ENCODE measurements around the gene VN1R5. TPM values are rescaled to one million over a fixed set of nuclear protein-coding genes. Genes with fewer than 3 reads are reported as not detected.

VN1R5 gene
- total RNA-seq, 1 experiment from 2014 or later: not detected

- no CpG with 5 or more reads among the region's 3 CpGs for WGBS (ENCODE audit: extremely low coverage, insufficient read length, low lambda C conversion rate)
- no peak overlapping the region for H3K18ac ChIP-seq (ENCODE audit: insufficient read length, low read depth, low read length)
These were observed 27.7 kb upstream of the VN1R5 start for GRCh38 chr1:247228133-247228532.

More at GRCh38 chr1:247228133-247228532, 27.7 kb upstream of the VN1R5 start:
- Histone ChIP-seq H3K27me3 (ENCODE audit: insufficient read depth, low read length) (no peaks in the 10 kb centered on the region), H4K5ac (ENCODE audit: insufficient read length, low read depth, low read length) (no peak overlapping the region), H3K4ac (ENCODE audit: low read depth, low read length) (no peak overlapping the region), H2BK12ac (ENCODE audit: insufficient read length, low read depth, low read length) (no peak overlapping the region), H3T11ph (ENCODE audit: low read length) (no peak overlapping the region), H3K79me1 (ENCODE audit: insufficient read depth, low read depth, low read length, poor library complexity, severe bottlenecking) (no peaks in the 10 kb centered on the region), H3K14ac (ENCODE audit: insufficient read depth, low read length) (no peak overlapping the region), H3K27ac (ENCODE audit: insufficient read length, low read depth, low read length) (no peak overlapping the region), H3K4me1 (ENCODE audit: insufficient read depth, low read length) (no peaks in the 10 kb centered on the region), H4K8ac (replicated peaks; ENCODE audit: insufficient read length, low read depth, low read length) (no peak overlapping the region), H3K23me2 (ENCODE audit: insufficient read length, low read depth, low read length, poor library complexity, severe bottlenecking) (no peaks in the 10 kb centered on the region), H2BK20ac (ENCODE audit: low read depth, low read length, poor library complexity, severe bottlenecking) (no peak overlapping the region), H3K23ac (ENCODE audit: insufficient read length, low read depth, low read length) (no peak overlapping the region), H3K4me2 (ENCODE audit: insufficient read depth, insufficient read length, low read length) (no peak overlapping the region), H2BK15ac (ENCODE audit: low read depth, low read length) (no peak overlapping the region), H4K91ac (ENCODE audit: insufficient read length, low read depth, low read length) (no peak overlapping the region), H3K79me2 (ENCODE audit: insufficient read depth, low read length) (no peaks in the 10 kb centered on the region), H2BK5ac (ENCODE audit: insufficient read length, low read length) (no peak overlapping the region), H3K9me3 (ENCODE audit: control insufficient read depth, low read depth, low read length) (peaks cover 7% of the 10 kb centered on the region), H3K9ac (ENCODE audit: extremely low read depth, insufficient read length, low read length) (no peak overlapping the region), H3K56ac (ENCODE audit: insufficient read length, low read depth, low read length) (no peak overlapping the region), H2AK5ac (ENCODE audit: insufficient read length, low read length) (no peak overlapping the region), H2BK120ac (ENCODE audit: low read depth, low read length, poor library complexity, severe bottlenecking) (no peak overlapping the region), H2AFZ (ENCODE audit: low read length) (no peak overlapping the region), H4K20me1 (ENCODE audit: control insufficient read depth, insufficient read depth, insufficient read length) (no peaks in the 10 kb centered on the region)
- no peaks in the 10 kb centered on the region for H3K4me1 Mint-ChIP-seq
- peak; percentile 20; the same call in 1 of the 3 replicates for TF ChIP-seq CTCF (conservative IDR thresholded peaks at IDR 0.05)
- no peak overlapping the region for H3K4me3 Mint-ChIP-seq
- no peak for DNase-seq
- H3K9me3 Mint-ChIP-seq: peaks cover 36 to 41% of the 10 kb centered on the region in 2 experiments
- no peak overlapping the region for H3K27ac Mint-ChIP-seq
- peaks cover 0 to 12% (median 8%) of the 10 kb centered on the region in 3 experiments for H3K36me3 Mint-ChIP-seq (ENCODE audit: insufficient read depth in 1 of 3, low read depth in 3 of 3)
- peaks cover 4% of the 10 kb centered on the region for H3K27me3 Mint-ChIP-seq (ENCODE audit: low read depth)
